Measurements from ENCODE around the gene CCDC70.

Gene CCDC70

GRCh38 chr13:51869916-51870315 is 8.1 kb downstream of the CCDC70 start:
- no peak for ATAC-seq
- Mint-ChIP-seq H3K27me3 (peaks cover 7% of the 10 kb centered on the region), H3K4me3 (no peak overlapping the region), H3K9me3 (no peaks in the 10 kb centered on the region), H3K4me1 (peaks cover 5% of the 10 kb centered on the region), H3K27ac (no peak overlapping the region)
- DNase-seq = no peak

GRCh38 chr13:51870616-51871015 is 8.8 kb downstream of the CCDC70 start:
- DNase-seq = no peak
- no peak for ATAC-seq
- Mint-ChIP-seq H3K9me3 (no peaks in the 10 kb centered on the region), H3K4me3 (no peak overlapping the region), H3K4me1 (peaks cover 5% of the 10 kb centered on the region), H3K27me3 (peaks cover 8% of the 10 kb centered on the region), H3K27ac (no peak overlapping the region)

GRCh38 chr13:51873117-51873798 is 11.5 kb downstream of the CCDC70 start:
- Mint-ChIP-seq H3K27me3 (peaks cover 10% of the 10 kb centered on the region), H3K4me1 (peaks cover 5% of the 10 kb centered on the region), H3K4me3 (no peak overlapping the region), H3K9me3 (no peaks in the 10 kb centered on the region), H3K27ac (no peak overlapping the region)
- no peak for ATAC-seq
- no peak for DNase-seq

- H3K27me3 Mint-ChIP-seq = peaks cover 10% of the 10 kb centered on the region
- DNase-seq (no peak), ATAC-seq (no peak)
- H3K9me3 Mint-ChIP-seq = no peaks in the 10 kb centered on the region
- H3K4me1 Mint-ChIP-seq = peaks cover 5% of the 10 kb centered on the region
- H3K27ac Mint-ChIP-seq = no peak overlapping the region
- no peak overlapping the region for H3K4me3 Mint-ChIP-seq
Observed at GRCh38 chr13:51873837-51874236, 12.1 kb downstream of the CCDC70 start.

- no peak for ATAC-seq
- H3K4me3 Mint-ChIP-seq = no peak overlapping the region
Observed at GRCh38 chr13:51874651-51875050, 12.9 kb downstream of the CCDC70 start.

GRCh38 chr13:51879133-51879532 is 17.4 kb downstream of the CCDC70 start:
- no peak overlapping the region for H3K4me3 Mint-ChIP-seq
- DNase-seq (no peak), ATAC-seq (peak; percentile 76)
- H3K27ac Mint-ChIP-seq = no peak overlapping the region
- H3K4me1 Mint-ChIP-seq = peaks cover 7% of the 10 kb centered on the region
- H3K27me3 Mint-ChIP-seq = peaks cover 15% of the 10 kb centered on the region
- H3K9me3 Mint-ChIP-seq = peaks cover 11 to 28% of the 10 kb centered on the region in 2 donors

More at GRCh38 chr13:51874651-51875050, 12.9 kb downstream of the CCDC70 start:
- H3K27me3 Mint-ChIP-seq = peaks cover 15% of the 10 kb centered on the region
- H3K4me1 Mint-ChIP-seq = peaks cover 12% of the 10 kb centered on the region
- DNase-seq = no peak
- H3K27ac Mint-ChIP-seq = no peak overlapping the region
- H3K9me3 Mint-ChIP-seq = no peaks in the 10 kb centered on the region

- ATAC-seq (no peak), DNase-seq (no peak)
- Mint-ChIP-seq H3K27ac (no peak overlapping the region), H3K27me3 (peaks cover 7% of the 10 kb centered on the region), H3K4me1 (peaks cover 7% of the 10 kb centered on the region), H3K9me3 (peaks cover 11 to 28% of the 10 kb centered on the region in 2 donors), H3K4me3 (no peak overlapping the region)
Observed at GRCh38 chr13:51881296-51881695, 19.5 kb downstream of the CCDC70 start.

- no peak overlapping the region for H3K4me3 Mint-ChIP-seq
- H3K27me3 Mint-ChIP-seq = peaks cover 5% of the 10 kb centered on the region
- H3K27ac Mint-ChIP-seq = no peak overlapping the region
- H3K9me3 Mint-ChIP-seq = peaks cover 11 to 28% of the 10 kb centered on the region in 2 donors
- ATAC-seq (no peak), DNase-seq (no peak)
- peaks cover 7% of the 10 kb centered on the region for H3K4me1 Mint-ChIP-seq
Observed at GRCh38 chr13:51882570-51883225, 20.9 kb downstream of the CCDC70 start.

- H3K9me3 Mint-ChIP-seq = peaks cover 11 to 28% of the 10 kb centered on the region in 2 donors
- H3K27me3 Mint-ChIP-seq = peaks cover 5% of the 10 kb centered on the region
- ATAC-seq (no peak), DNase-seq (no peak)
- no peak overlapping the region for H3K27ac Mint-ChIP-seq
- H3K4me1 Mint-ChIP-seq = peaks cover 7% of the 10 kb centered on the region
- H3K4me3 Mint-ChIP-seq = no peak overlapping the region
Observed at GRCh38 chr13:51883226-51883600, 21.4 kb downstream of the CCDC70 start.

- Mint-ChIP-seq H3K9me3 (peaks cover 11 to 26% of the 10 kb centered on the region in 2 donors), H3K4me3 (no peak overlapping the region), H3K27me3 (no peaks in the 10 kb centered on the region), H3K4me1 (no peaks in the 10 kb centered on the region), H3K27ac (no peak overlapping the region)
- ATAC-seq (no peak), DNase-seq (no peak)
Observed at GRCh38 chr13:51885651-51886050, 23.9 kb downstream of the CCDC70 start.

- H3K4me3 Mint-ChIP-seq = no peak overlapping the region
- no peak for ATAC-seq
- no peak overlapping the region for H3K27ac Mint-ChIP-seq
- H3K9me3 Mint-ChIP-seq = peaks cover 0 to 13% of the 10 kb centered on the region in 2 donors
- H3K27me3 Mint-ChIP-seq = peaks cover 12% of the 10 kb centered on the region
- no peak for DNase-seq
- no peaks in the 10 kb centered on the region for H3K4me1 Mint-ChIP-seq
Observed at GRCh38 chr13:51887468-51887867, 25.7 kb downstream of the CCDC70 start.

- H3K4me3 Mint-ChIP-seq = no peak overlapping the region
- DNase-seq = no peak
- H3K4me1 Mint-ChIP-seq = peaks cover 8% of the 10 kb centered on the region
- no peak for ATAC-seq
- H3K27me3 Mint-ChIP-seq = peaks cover 39% of the 10 kb centered on the region
- no peaks in the 10 kb centered on the region for H3K9me3 Mint-ChIP-seq
- H3K27ac Mint-ChIP-seq = no peak overlapping the region
Observed at GRCh38 chr13:51892657-51893056, 30.9 kb downstream of the CCDC70 start.

GRCh38 chr13:51894239-51894638 is 32.5 kb downstream of the CCDC70 start:
- no peaks in the 10 kb centered on the region for H3K9me3 Mint-ChIP-seq
- ATAC-seq = no peak
- H3K27me3 Mint-ChIP-seq = peaks cover 39% of the 10 kb centered on the region
- H3K4me1 Mint-ChIP-seq = peaks cover 8% of the 10 kb centered on the region
- H3K4me3 Mint-ChIP-seq = no peak overlapping the region
- no peak overlapping the region for H3K27ac Mint-ChIP-seq
- DNase-seq = no peak

- peaks cover 49% of the 10 kb centered on the region for H3K27me3 Mint-ChIP-seq
- H3K27ac Mint-ChIP-seq = peak overlapping the region in 1 of 2 donors; percentile 53
- H3K4me3 Mint-ChIP-seq = no peak overlapping the region
- peaks cover 8% of the 10 kb centered on the region for H3K4me1 Mint-ChIP-seq
- no peaks in the 10 kb centered on the region for H3K9me3 Mint-ChIP-seq
- DNase-seq (peak; percentile 36 to 45), ATAC-seq (peak; percentile 80)
Observed at GRCh38 chr13:51895906-51896888, 34.4 kb downstream of the CCDC70 start.

GRCh38 chr13:51900471-51900870 is 38.7 kb downstream of the CCDC70 start:
- Mint-ChIP-seq H3K4me3 (no peak overlapping the region), H3K9me3 (no peaks in the 10 kb centered on the region), H3K27ac (no peak overlapping the region), H3K4me1 (peaks cover 13% of the 10 kb centered on the region), H3K27me3 (peaks cover 28% of the 10 kb centered on the region)
- no peak for DNase-seq
- ATAC-seq = no peak
